Measurements from ENCODE around the gene IL21R.

GRCh38 chr16:27433636-27434035 is 31.7 kb downstream of the IL21R start:
- TF ChIP-seq, protein P1, sequence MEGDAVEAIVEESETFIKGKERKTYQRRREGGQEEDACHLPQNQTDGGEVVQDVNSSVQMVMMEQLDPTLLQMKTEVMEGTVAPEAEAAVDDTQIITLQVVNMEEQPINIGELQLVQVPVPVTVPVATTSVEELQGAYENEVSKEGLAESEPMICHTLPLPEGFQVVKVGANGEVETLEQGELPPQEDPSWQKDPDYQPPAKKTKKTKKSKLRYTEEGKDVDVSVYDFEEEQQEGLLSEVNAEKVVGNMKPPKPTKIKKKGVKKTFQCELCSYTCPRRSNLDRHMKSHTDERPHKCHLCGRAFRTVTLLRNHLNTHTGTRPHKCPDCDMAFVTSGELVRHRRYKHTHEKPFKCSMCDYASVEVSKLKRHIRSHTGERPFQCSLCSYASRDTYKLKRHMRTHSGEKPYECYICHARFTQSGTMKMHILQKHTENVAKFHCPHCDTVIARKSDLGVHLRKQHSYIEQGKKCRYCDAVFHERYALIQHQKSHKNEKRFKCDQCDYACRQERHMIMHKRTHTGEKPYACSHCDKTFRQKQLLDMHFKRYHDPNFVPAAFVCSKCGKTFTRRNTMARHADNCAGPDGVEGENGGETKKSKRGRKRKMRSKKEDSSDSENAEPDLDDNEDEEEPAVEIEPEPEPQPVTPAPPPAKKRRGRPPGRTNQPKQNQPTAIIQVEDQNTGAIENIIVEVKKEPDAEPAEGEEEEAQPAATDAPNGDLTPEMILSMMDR (conservative IDR thresholded peaks at IDR 0.05): no peak
- no peak for TF ChIP-seq ZFX (IDR thresholded peaks at IDR 0.05)
